ENCODE measurements around the gene ZNF518A.
A peak's percentile ranks its signal among the peaks of the same experiment; 100 is the strongest.

The ZNF518A gene, protein sequence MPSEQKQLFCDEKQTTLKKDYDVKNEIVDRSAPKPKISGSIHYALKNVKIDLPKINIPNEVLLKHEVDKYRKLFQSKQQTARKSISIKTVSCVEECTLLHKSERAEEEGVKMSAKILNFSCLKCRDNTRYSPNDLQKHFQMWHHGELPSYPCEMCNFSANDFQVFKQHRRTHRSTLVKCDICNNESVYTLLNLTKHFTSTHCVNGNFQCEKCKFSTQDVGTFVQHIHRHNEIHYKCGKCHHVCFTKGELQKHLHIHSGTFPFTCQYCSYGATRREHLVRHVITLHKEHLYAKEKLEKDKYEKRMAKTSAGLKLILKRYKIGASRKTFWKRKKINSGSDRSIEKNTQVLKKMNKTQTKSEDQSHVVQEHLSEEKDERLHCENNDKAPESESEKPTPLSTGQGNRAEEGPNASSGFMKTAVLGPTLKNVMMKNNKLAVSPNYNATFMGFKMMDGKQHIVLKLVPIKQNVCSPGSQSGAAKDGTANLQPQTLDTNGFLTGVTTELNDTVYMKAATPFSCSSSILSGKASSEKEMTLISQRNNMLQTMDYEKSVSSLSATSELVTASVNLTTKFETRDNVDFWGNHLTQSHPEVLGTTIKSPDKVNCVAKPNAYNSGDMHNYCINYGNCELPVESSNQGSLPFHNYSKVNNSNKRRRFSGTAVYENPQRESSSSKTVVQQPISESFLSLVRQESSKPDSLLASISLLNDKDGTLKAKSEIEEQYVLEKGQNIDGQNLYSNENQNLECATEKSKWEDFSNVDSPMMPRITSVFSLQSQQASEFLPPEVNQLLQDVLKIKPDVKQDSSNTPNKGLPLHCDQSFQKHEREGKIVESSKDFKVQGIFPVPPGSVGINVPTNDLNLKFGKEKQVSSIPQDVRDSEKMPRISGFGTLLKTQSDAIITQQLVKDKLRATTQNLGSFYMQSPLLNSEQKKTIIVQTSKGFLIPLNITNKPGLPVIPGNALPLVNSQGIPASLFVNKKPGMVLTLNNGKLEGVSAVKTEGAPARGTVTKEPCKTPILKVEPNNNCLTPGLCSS (N-terminal part only)

DNA sequence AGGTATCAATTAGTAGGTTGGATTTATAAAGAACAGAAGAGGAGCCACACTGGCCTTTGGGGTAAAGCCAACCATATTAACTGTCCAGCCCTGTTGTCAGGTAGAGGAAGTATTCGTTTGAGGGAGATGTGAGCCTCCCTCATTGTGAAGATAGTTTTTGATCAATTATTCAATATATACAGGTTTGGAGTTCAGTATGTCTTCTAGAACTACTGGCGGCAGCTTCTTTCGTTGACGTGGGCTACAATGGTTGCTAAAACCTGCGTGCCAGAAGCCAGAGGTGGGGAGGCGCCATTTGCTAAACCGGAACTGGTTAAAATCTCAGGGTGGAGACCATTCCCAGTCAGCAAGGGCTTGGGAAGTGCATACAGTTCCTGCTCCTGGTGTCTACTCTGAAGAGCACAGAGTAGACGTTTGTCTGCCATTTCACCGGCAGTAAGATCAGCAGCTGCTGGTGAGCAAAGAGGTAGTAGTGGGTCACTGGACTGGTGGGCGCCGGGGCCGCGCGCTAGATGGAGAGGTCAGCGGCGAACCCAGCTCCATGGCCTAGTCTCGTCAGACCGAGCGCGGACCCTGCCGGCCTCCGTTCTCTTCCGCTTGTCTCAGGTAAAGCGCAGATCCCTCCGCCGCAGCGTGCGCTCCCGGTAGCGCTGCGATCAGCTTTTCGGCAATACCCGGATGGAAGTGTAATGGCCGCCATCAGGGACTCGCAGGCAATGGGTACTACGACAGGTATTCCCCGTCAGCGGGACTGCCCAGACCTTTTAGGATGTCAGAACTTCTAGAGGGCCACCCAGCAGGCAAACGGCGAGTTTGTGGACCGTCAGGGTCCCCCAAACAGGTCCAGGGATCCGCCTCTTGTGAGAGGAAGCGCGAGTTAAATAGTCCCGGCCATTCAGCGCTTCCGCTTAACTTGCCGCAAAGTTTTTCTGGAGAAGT, at the start of gene ZNF518A:
TSS of gene ZNF518A (plus strand) at position 911 of the 939 bp plus-strand sequence. CDS start 26,026 bp downstream, outside the sequence.
- H3K27ac ChIP-seq = peak within 1 kb of the TSS; percentile 90

DNA sequence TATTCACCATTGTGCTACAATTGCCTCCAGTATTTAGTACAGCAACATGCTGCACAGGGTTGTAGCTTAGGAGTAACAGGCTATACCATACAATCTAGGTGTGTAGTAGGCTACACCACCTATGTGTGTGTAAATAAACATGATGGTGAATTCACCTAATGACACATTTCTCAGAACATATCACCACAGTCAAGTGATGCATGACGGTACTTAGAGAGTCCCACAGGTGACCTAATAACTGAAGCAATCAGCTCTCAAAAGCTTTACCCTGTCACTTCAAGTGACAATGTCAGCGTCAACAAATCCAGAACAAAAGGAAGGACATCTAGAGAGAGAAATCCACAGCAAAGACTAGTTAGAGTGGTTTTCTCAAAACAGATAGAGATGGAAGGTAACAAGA, 47.9 kb upstream of the ZNF518A start:
- no peak overlapping the region for H3K27ac ChIP-seq
- no peak for TF ChIP-seq ZFX (IDR thresholded peaks at IDR 0.05; ENCODE audit: borderline replicate concordance)
- TF ChIP-seq, protein P1, sequence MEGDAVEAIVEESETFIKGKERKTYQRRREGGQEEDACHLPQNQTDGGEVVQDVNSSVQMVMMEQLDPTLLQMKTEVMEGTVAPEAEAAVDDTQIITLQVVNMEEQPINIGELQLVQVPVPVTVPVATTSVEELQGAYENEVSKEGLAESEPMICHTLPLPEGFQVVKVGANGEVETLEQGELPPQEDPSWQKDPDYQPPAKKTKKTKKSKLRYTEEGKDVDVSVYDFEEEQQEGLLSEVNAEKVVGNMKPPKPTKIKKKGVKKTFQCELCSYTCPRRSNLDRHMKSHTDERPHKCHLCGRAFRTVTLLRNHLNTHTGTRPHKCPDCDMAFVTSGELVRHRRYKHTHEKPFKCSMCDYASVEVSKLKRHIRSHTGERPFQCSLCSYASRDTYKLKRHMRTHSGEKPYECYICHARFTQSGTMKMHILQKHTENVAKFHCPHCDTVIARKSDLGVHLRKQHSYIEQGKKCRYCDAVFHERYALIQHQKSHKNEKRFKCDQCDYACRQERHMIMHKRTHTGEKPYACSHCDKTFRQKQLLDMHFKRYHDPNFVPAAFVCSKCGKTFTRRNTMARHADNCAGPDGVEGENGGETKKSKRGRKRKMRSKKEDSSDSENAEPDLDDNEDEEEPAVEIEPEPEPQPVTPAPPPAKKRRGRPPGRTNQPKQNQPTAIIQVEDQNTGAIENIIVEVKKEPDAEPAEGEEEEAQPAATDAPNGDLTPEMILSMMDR (IDR thresholded peaks at IDR 0.05) = no peak

More for the DNA sequence above, at the start of gene ZNF518A:
- TF ChIP-seq, protein P1 (IDR thresholded peaks at IDR 0.05) = no peak
- TF ChIP-seq ZFX (IDR thresholded peaks at IDR 0.05; ENCODE audit: borderline replicate concordance) = no peak

DNA sequence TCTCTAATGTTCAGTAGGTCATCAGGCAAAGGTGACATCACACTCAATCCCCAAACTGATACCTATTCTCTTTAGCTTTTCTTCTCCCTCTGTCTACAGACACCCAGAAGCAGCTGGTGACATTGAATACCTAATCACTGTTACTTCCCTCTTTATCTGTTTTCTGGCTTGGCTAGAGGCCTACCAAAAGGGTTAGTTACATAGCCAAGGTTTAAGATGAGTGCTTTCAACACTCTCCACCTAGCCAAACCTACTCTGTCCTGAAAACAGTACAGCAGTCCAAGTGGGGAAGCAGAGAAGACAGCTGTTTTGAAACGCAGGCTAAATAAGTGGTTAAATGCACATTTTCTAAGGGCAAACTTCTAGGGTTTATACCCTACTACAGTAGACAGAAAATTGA, 47.3 kb upstream of the ZNF518A start:
- TF ChIP-seq ZFX (IDR thresholded peaks at IDR 0.05; ENCODE audit: borderline replicate concordance) = no peak
- TF ChIP-seq, protein P1 (IDR thresholded peaks at IDR 0.05) = no peak
- no peak overlapping the region for H3K27ac ChIP-seq

DNA sequence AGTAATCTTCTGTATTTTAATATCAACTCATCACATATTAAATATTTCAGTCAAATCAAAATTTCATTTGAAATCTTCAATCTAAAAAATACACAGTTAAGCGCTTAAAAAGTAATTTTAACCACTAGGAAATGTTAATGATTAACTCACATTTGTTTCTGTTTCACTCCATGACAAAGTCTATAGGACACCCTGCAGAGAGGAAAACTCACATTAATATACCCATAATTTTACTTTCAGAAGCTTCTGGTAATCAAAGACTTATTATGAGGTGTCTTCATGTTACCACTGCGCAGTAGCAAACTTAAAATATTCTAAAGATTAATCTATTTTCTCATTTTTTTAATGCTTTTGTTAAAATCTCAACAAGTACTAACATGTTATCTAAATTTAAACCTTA, 41.0 kb upstream of the ZNF518A start:
- peak overlapping the region; percentile 95 for H3K27ac ChIP-seq
- no peak for TF ChIP-seq ZFX (IDR thresholded peaks at IDR 0.05; ENCODE audit: borderline replicate concordance)
- TF ChIP-seq, protein P1 (IDR thresholded peaks at IDR 0.05) = no peak

DNA sequence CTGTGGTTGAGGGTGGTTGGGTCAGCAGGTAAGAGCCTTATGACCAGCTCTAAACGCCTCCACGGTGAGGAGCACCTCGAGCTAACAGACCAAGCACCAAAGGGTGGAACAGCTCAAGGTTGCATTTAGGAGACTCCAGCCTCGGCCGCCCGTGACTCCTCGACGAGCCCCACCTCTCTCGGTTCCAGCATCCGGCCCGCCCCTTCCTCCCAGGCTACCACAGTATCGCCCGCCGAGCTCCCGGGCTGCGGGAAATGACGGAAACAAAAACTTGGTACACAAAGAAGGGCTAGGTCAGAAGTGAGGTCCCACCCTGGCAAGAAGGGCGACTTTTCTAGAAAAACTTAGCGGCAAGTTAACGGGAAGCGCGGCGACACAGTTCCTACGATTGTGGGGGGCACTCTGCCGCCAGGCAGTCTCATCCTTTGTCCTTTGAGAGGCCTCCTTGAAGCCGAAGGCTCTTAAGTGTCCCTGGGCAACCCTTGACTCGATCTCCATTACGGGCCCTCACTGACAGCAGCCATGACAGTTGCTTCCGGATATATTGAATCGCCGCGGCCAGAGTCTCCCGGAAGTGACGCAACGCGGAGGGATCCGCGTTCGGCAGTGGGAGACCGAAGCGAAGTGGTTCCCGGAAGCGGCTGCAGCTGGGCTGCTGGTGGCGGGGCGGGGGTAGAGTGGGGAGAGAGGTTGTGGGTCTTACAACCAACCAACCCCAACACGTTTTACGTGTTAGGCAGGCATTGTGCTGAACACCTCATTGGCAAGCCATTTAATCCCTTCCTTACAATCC, 40.2 kb upstream of the ZNF518A start:
- peak overlapping the region; percentile 95 for H3K27ac ChIP-seq
- TF ChIP-seq, protein P1 (IDR thresholded peaks at IDR 0.05) = no peak
- no peak for TF ChIP-seq ZFX (IDR thresholded peaks at IDR 0.05; ENCODE audit: borderline replicate concordance)

DNA sequence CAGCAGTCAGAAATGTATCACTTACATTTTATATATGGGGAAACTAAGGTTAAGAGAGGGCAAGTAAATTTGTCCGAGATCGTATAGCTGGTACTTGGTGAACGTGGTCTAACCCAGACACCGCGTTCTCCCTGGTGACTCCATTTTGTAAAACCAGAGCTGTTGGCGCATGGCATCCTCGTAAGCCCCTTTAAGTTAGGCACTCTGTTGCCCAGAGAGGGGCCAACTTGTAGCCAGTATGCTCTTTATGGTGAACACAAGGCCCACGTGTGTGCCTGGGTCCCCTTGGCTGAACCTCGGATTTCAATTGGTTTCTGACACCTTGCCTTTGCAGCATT, 39.7 kb upstream of the ZNF518A start:
- TF ChIP-seq, protein P1 (IDR thresholded peaks at IDR 0.05) = no peak
- TF ChIP-seq ZFX (IDR thresholded peaks at IDR 0.05; ENCODE audit: borderline replicate concordance) = no peak
- peak overlapping the region; percentile 95 for H3K27ac ChIP-seq

All from 22Rv1 (cell line).